ENCODE data around the gene R3HDM4.

DNA sequence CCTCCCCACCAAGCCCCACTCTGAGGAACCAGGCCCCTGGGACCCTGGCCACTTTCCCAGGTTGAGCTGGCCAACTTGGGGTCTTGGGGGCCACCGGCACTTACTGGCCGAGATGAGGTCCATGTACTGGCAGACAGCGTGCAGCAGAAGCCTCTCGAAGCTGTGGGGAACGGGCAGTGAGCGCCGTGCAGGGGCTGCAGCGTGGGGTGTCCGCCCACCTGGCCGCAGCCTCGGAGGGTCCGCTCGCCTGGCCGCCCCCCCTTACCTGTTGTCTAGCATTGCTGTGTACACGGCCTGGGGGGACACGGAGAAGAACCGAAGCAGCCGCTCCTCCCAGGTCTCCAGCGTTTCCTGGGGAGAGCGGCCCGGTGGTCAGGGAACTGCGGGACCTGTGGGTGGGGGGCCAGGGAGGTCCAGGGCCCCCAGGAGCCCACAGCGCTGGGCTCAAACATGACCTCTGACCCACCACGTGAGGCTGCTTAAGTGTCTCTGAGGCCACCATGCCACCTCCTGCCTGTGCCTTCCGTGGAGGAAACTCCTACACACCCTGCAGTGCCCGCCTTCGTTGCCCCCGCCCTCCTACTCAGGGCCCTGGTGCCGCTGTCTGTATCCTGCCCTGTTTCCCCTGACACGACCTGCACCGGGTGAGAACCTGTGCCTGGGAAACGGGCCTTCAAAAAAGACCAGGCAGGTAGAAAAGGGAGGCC is 13.5 kb downstream of the R3HDM4 start:
- TF ChIP-seq, protein P1, sequence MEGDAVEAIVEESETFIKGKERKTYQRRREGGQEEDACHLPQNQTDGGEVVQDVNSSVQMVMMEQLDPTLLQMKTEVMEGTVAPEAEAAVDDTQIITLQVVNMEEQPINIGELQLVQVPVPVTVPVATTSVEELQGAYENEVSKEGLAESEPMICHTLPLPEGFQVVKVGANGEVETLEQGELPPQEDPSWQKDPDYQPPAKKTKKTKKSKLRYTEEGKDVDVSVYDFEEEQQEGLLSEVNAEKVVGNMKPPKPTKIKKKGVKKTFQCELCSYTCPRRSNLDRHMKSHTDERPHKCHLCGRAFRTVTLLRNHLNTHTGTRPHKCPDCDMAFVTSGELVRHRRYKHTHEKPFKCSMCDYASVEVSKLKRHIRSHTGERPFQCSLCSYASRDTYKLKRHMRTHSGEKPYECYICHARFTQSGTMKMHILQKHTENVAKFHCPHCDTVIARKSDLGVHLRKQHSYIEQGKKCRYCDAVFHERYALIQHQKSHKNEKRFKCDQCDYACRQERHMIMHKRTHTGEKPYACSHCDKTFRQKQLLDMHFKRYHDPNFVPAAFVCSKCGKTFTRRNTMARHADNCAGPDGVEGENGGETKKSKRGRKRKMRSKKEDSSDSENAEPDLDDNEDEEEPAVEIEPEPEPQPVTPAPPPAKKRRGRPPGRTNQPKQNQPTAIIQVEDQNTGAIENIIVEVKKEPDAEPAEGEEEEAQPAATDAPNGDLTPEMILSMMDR (conservative IDR thresholded peaks at IDR 0.05; ENCODE audit: low read length), result no peak
- TF ChIP-seq EZH2phosphoT487 (IDR thresholded peaks at IDR 0.05; ENCODE audit: borderline replicate concordance), result no peak

Data from Loucy (cell line).